ENCODE results near the gene TGFB2.

Gene TGFB2

DNA sequence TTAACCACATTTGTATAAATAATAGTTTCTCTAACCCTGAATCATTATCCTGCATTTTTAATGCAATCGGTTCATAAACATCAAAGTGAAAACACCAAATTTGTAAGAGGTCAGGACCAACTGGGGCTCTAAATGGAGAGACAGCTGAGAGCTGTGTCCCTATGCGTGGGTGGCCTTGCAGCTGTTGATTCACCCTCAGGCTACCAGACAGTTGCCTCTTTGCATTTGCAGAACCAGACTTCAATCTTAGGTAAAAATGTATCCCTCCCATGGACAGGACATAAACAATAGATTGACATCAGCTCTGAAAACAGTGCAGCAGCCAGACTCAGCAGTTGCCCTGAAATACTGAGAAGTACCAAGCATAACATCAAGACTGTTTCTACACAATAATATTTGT, 8.8 kb upstream of the TGFB2 start:
- H3K79me2 ChIP-seq (ENCODE audit: insufficient read depth, low read length): no peaks in the 10 kb centered on the region
- H3K4me2 ChIP-seq (ENCODE audit: insufficient read depth, low read length): no peak overlapping the region
- H3K9me3 ChIP-seq (ENCODE audit: insufficient read depth, low read length, severe bottlenecking): no peaks in the 10 kb centered on the region
- TF ChIP-seq, protein P1, sequence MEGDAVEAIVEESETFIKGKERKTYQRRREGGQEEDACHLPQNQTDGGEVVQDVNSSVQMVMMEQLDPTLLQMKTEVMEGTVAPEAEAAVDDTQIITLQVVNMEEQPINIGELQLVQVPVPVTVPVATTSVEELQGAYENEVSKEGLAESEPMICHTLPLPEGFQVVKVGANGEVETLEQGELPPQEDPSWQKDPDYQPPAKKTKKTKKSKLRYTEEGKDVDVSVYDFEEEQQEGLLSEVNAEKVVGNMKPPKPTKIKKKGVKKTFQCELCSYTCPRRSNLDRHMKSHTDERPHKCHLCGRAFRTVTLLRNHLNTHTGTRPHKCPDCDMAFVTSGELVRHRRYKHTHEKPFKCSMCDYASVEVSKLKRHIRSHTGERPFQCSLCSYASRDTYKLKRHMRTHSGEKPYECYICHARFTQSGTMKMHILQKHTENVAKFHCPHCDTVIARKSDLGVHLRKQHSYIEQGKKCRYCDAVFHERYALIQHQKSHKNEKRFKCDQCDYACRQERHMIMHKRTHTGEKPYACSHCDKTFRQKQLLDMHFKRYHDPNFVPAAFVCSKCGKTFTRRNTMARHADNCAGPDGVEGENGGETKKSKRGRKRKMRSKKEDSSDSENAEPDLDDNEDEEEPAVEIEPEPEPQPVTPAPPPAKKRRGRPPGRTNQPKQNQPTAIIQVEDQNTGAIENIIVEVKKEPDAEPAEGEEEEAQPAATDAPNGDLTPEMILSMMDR (IDR thresholded peaks at IDR 0.05; ENCODE audit: borderline replicate concordance, extremely low read depth, low read length, poor library complexity, severe bottlenecking): no peak
- TF ChIP-seq EZH2 (IDR thresholded peaks at IDR 0.05; ENCODE audit: borderline replicate concordance, low read depth, low read length, severe bottlenecking): no peak
- DNase-seq (no peak), ATAC-seq (ENCODE audit: insufficient read depth, low read depth) (no peak)
- no peaks in the 10 kb centered on the region; the same call in 1 of the 2 replicates for H3K36me3 ChIP-seq (ENCODE audit: insufficient read depth, low read length)
- H3K9ac ChIP-seq (ENCODE audit: low read depth, low read length): no peak overlapping the region
- no peak overlapping the region for H3K4me3 ChIP-seq (ENCODE audit: low read depth in 1 of 2, low read length in 2 of 2)
- H4K20me1 ChIP-seq (ENCODE audit: insufficient read depth, low read length): no peaks in the 10 kb centered on the region
- H3K27me3 ChIP-seq (ENCODE audit: insufficient read depth, low read length, poor library complexity): no peaks in the 10 kb centered on the region
- H3K27ac ChIP-seq (ENCODE audit: low read length): no peak overlapping the region
- H3K4me1 ChIP-seq (ENCODE audit: insufficient read depth, low read length): no peaks in the 10 kb centered on the region
- H2AFZ ChIP-seq (ENCODE audit: low read depth, low read length): no peak overlapping the region

DNA sequence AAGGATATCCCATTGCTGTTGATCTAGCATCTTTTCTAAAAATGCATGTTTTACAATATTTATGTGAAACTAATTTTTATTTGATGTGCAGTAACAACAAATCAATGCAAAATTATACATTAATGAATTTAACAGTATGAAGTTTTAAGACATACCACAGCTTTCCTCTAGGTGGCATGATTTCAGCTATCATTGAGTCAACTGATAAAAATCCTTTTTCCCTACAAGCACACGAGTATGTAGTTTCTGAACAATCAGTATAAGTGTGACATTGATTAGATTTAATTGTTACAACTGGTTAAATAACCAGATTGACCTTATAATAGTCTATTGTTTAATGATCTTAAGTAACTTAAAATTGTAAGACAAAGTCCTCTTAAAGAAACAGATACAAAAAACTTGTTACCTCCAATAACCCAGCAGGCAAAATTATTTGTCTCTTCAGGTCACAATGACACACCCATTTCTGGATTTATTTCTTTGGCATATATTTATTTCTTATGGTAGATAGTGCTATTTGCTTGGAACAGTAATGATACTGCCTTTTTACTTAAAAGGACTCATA, 5.8 kb upstream of the TGFB2 start:
- Histone ChIP-seq H3K4me3 (ENCODE audit: low read depth in 1 of 2, low read length in 2 of 2) (no peak overlapping the region), H4K20me1 (ENCODE audit: insufficient read depth, low read length) (no peaks in the 10 kb centered on the region), H2AFZ (ENCODE audit: low read depth, low read length) (no peak overlapping the region), H3K4me2 (ENCODE audit: insufficient read depth, low read length) (no peak overlapping the region), H3K9me3 (ENCODE audit: insufficient read depth, low read length, severe bottlenecking) (no peaks in the 10 kb centered on the region), H3K4me1 (ENCODE audit: insufficient read depth, low read length) (no peaks in the 10 kb centered on the region), H3K36me3 (ENCODE audit: insufficient read depth, low read length) (no peaks in the 10 kb centered on the region; the same call in 1 of the 2 replicates), H3K27me3 (ENCODE audit: insufficient read depth, low read length, poor library complexity) (no peaks in the 10 kb centered on the region), H3K27ac (ENCODE audit: low read length) (no peak overlapping the region), H3K9ac (ENCODE audit: low read depth, low read length) (no peak overlapping the region), H3K79me2 (ENCODE audit: insufficient read depth, low read length) (no peaks in the 10 kb centered on the region)
- ATAC-seq (ENCODE audit: insufficient read depth, low read depth) (0 out of 3 replicates have a peak, but pooled peaks have one; percentile 49), DNase-seq (no peak)
- no peak for TF ChIP-seq EZH2 (IDR thresholded peaks at IDR 0.05; ENCODE audit: borderline replicate concordance, low read depth, low read length, severe bottlenecking)
- TF ChIP-seq, protein P1 (IDR thresholded peaks at IDR 0.05; ENCODE audit: borderline replicate concordance, extremely low read depth, low read length, poor library complexity, severe bottlenecking): peak; percentile 72

DNA sequence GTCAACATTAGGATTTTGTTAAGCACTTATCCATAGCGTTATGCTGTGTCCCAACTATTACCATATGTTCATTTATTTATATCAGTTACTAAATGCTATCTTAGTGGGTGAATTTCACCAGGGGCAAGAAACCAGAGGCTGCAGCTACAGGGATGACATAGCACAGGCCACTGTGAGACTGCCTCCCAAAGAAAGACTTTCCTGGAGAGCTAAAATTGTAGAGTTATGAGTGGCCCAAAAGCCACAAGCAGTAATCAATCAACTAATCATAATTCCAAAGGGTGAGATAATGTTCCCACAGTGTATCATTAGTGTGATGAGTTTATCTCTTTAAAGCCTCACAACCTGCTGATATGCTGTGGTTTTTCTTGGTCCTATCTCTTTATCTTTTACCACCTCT, 3.8 kb upstream of the TGFB2 start:
- Histone ChIP-seq H3K9ac (ENCODE audit: low read depth, low read length) (no peak overlapping the region), H4K20me1 (ENCODE audit: insufficient read depth, low read length) (no peaks in the 10 kb centered on the region), H3K4me2 (ENCODE audit: insufficient read depth, low read length) (no peak overlapping the region), H3K27me3 (ENCODE audit: insufficient read depth, low read length, poor library complexity) (no peaks in the 10 kb centered on the region), H2AFZ (ENCODE audit: low read depth, low read length) (no peak overlapping the region), H3K4me1 (ENCODE audit: insufficient read depth, low read length) (no peaks in the 10 kb centered on the region), H3K79me2 (ENCODE audit: insufficient read depth, low read length) (no peaks in the 10 kb centered on the region), H3K36me3 (ENCODE audit: insufficient read depth, low read length) (no peaks in the 10 kb centered on the region; the same call in 1 of the 2 replicates), H3K9me3 (ENCODE audit: insufficient read depth, low read length, severe bottlenecking) (no peaks in the 10 kb centered on the region), H3K4me3 (ENCODE audit: low read depth in 1 of 2, low read length in 2 of 2) (no peak overlapping the region), H3K27ac (ENCODE audit: low read length) (no peak overlapping the region)
- no peak for TF ChIP-seq EZH2 (IDR thresholded peaks at IDR 0.05; ENCODE audit: borderline replicate concordance, low read depth, low read length, severe bottlenecking)
- TF ChIP-seq, protein P1 (IDR thresholded peaks at IDR 0.05; ENCODE audit: borderline replicate concordance, extremely low read depth, low read length, poor library complexity, severe bottlenecking): no peak
- ATAC-seq (ENCODE audit: insufficient read depth, low read depth) (no peak), DNase-seq (no peak)

Measured in DND-41 (cell line).